Endometrium (tissue), 2 donors: ENCODE results near the gene CRKL.
"Not testable (repeated sequence)": the region's sequence is repeated elsewhere in the genome, so short reads cannot be mapped to it uniquely, and the experiment has no call there.

Experiments
- FAIRE-seq: peaks from 2 replicates; lab custom pipeline; 2012; peaks lifted over from hg19 to GRCh38; lab: Jason Lieb, UNC
- donor health status: control.
- donor health status: control.

Gene CRKL

DNA sequence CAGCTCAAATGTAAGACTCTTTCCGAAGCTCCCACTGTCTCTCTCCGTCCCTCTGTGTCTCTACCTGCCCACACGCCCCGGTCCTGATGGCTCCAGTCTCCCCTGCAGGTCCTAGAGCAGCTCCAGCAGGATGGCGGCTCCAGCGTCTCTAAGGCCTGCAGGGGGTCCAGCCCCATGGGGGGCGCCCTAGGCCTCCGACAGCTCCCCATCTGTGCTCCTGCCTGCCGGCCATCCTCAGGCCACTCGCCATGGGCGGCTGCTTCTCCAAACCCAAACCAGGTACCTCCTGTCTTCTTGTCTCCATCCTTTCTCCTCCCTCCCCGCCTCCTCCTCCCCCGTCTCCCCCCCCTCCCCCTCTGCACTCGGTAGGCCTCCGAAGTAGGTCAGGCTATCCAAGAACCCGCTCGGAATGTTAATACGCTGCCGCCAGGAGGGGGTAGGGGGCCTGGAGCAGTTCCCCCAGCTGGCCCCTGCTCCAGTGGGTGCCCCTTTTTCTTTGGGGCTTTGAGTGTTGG lies 50.5 kb downstream of the CRKL start:
- FAIRE-seq = no peak

DNA sequence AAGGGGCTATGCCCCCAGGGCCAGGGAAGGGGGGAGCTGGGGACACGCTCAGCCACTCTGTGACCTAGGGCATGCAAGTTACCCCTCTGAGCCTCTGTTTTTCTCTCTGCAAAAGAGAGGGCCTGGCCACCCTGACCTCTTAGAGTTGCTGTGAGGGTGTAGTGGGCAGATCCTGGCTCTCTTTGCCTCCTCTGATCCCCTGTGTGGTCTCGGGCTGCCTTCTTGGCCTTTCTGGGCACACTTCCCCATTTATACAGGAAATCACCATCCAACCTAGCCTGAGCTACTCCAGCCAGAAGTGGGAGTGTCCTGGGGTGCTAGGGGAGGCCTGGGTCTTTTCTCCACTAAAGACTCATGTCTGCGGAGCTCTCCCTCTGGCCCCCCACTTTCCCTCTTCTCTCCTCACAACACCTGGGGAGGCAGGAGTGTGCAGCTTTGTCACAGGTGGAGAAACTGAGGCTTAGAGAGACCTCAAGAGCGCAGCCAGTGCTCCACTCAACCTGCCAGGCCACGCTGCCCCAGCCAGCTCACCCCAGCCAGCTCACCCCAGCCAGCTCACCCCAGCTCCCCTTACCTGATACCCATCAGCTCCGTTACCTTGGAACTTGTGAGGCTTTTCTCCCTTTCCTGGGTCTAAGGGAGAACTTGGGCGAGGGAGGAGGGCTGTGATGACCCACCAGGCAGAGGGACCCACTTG lies 51.2 kb downstream of the CRKL start:
- FAIRE-seq = no peak

DNA sequence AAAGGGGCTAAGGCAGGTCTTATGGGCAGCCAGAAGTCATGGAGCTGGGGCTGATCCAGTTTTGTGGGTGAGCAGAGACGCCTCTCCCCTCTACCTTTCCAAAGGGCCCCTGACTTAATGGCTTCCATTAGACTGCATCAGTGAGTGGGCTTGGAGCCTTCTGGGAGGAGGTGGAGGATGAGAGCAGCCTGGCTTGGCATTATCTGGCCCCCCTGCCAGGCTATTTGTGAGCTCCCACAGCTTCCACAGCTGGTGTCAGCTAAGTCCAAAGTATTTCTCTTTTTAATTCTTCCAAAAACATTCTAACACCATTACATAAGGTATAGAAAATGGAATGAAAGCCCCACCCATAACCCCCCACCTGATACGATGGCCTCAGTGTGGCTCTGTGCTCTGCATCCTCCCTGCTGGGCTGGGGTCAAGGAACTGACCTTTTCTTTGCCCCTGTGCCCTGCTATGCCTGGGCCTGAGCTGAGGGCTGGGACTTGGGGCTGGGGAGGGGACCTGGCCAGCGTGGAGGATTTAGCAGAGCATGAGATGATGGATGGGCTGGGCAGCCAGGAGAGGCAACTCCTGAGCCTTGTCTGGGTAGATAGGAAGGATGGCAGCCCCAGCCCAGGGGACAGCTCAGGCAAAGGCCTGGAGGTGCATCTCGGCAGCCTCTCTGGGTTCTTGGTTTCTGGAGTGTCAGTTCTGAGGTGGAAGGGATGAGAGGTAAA lies 53.9 kb downstream of the CRKL start:
- FAIRE-seq = no peak

DNA sequence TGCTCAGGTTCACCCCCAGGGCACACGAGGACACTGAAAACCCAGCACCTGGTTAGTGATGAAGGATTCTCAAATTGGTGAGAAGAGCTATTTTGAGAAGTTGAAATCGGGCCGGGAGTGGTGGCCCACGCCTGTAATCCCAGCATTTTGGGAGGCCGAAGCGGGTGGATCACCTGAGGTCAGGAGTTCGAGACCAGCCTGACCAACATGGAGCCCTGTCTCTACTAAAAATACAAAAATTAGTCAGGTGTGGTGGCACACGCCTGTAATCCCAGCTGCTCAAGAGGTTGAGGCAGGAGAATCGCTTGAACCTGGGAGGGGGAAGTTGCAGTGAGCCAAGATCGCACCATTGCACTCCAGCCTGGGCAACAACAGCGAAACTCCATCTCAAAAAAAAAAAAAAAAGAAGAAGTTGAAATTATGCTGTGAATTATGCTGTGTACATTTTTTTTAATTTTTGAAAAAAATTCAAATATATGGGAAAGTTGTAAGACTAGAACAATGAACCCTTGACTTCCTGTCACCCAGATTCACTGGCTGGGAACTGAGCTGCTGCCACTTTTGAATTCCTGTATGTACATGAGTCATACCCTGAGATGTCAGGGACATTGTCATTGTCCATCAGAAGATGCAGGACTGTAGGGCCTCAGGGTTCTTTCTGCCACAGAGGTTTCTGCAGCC lies 54.9 kb downstream of the CRKL start:
- not testable (repeated sequence) for FAIRE-seq

DNA sequence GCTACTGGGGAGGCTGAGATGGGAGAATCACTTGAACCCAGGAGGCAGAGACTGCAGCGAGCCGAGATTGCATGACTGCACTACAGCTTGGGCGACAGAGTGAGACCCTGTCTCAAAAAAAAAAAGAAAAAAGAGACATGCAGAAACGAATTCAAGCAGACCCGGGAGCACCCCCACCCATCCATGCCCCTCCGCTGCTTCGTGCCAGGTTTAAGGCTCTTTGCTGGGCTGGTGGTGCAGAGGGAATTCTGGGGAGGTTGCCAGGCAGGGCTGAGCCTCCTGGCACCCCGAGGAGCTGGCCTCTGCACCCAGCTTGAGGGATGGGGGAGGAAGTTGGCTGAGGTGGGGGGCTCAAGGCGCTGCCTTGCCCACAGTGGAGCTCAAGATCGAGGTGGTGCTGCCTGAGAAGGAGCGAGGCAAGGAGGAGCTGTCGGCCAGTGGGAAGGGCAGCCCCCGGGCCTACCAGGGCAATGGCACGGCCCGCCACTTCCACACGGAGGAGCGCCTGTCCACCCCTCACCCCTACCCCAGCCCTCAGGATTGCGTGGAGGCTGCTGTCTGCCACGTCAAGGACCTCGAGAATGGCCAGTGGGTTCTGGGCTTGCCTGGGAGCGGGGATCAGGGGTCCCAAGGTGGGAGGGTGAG lies 55.8 kb downstream of the CRKL start:
- no peak for FAIRE-seq

DNA sequence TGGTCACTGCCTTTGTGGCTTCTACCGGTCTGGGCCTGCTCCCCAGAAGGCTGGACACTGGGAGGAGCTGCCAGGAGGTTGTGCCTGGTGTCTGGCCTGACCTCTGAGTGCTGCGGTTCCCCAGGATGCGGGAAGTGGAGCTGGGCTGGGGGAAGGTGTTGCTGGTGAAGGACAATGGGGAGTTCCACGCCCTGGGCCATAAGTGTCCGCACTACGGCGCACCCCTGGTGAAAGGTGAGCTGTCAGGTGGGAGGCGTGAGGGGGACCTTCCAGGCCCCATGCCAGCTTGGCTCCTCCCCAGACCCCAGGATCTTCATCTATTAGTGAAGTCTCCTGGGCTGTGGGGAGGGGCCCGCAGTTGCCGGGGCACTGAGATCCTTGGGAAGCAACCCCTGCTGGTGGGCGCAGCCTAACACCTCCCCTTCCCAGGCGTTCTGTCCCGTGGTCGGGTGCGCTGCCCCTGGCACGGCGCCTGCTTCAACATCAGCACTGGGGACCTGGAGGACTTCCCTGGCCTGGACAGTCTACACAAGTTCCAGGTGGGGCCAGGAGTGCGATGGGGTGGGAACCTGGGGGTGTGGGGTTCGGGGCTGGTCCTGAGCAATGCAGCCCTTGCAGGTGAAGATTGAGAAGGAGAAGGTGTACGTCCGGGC lies 56.6 kb downstream of the CRKL start:
- FAIRE-seq = no peak

DNA sequence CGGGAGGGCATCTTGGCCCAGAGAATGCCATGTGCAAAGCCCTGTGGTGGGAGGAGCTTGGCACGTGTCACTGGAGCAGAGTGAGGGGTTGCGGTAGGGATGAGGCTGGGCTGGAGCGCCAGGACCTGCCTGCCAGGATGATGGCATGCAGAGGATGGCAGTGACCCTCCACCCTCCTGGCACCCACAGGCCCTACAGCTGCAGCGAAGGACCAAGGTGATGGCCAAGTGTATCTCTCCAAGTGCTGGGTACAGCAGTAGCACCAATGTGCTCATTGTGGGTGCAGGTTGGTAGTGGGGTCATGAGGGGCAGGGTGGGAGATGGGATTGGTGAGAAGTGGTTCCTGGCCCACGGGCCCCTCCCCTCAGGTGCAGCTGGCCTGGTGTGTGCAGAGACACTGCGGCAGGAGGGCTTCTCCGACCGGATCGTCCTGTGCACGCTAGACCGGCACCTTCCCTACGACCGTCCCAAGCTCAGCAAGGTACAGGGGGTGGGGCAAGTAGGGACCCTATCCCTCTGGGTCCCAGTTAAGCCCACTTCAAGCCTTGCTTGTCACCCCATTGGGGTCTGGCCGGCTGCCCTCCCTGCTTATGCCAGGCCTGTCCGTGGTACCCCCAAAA lies 57.2 kb downstream of the CRKL start:
- FAIRE-seq = no peak

DNA sequence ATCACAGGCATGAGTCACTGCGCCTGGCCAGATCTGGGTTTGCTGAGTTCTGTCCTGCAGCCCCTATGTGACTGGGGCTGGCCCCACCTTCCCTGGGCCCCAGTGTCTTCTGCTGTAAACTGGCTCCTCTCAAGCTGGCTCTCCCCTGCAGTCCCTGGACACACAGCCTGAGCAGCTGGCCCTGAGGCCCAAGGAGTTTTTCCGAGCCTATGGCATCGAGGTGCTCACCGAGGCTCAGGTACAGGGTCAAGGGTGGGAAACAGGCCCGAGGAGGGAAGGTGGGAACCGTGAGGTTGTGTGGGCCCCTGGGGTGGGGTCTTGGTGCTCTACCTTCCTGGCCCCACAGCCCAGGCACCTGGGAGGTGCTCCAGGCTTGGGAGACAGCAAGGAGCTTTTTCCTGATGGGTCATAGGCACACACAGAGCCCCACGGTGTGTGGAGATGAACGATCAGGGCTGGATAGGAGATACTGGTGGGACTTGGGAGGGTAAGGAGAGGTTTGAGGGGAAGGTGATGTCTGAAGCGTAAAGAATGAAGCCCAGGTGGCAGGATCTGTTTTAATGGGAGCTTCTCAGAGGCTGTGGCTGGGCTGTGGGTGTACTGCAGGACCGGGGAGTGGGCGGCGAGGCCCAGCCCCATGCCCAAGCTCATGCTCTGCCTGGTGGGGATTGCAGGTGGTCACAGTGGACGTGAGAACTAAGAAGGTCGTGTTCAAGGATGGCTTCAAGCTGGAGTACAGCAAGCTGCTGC lies 58.5 kb downstream of the CRKL start:
- no peak for FAIRE-seq

DNA sequence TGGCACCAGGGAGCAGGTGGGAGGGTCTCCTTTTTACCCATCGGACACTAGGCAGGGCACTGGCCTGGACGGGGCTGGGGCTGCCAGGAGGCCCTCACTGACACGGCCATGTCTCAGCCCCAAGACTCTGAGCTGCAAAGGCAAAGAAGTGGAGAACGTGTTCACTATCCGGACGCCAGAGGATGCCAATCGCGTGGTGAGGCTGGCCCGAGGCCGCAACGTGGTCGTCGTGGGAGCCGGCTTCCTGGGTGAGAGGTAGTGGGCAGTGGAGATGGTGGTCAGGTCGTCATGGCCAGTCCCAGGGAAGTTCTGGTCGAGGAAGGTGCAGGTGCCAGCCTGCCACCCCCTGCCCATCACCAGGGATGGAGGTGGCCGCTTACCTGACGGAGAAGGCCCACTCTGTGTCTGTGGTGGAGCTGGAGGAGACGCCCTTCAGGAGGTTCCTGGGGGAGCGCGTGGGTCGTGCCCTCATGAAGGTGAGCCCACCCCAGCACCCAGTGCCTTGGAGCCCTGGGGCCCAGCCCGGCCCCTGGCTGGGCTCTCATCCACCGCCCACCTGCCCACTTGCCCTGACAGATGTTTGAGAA lies 59.2 kb downstream of the CRKL start:
- no peak for FAIRE-seq

DNA sequence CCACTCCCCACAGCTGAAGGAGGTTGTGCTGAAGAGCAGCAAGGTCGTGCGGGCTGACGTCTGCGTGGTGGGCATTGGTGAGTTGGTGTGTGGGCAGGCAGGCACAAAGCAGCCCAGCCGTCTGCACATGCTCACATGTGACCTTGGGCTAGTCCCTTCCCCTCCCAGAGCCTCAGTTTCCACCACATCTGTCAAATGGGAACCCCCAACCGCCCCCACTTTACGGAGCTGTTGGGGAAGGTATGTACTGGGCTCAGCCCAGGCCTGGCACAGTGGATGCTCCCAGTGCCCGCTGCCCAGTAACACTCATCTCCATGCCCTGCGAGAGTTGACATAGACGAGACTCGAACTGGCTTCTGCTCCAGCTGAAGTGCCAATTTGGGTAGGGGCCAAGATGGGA lies 59.8 kb downstream of the CRKL start:
- no peak for FAIRE-seq

DNA sequence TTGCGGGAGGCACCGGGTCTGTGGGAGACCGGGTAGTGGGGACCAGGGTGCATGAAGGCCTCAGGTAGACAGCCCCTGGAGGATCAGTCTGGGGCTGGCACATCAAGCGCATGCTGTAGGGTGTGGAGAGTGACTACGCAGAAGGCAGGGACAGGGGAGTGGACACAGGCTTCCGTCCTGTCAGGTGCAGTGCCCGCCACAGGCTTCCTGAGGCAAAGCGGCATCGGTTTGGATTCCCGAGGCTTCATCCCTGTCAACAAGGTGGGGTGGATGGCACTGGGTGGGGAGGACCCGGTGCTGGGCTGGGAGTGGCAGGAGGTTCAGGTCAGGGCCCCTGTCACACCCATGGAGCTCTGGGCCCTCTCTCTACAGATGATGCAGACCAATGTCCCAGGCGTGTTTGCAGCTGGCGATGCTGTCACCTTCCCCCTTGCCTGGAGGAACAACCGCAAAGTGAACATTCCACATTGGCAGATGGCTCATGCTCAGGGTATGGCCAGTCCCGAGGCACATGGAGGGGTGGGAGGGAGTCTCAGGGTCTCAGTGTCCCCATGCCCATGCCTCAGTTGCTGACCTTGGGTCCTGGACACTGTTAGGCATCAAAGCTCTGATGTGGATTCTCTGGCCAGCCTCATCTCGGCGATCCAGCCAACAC lies 60.4 kb downstream of the CRKL start:
- no peak for FAIRE-seq

DNA sequence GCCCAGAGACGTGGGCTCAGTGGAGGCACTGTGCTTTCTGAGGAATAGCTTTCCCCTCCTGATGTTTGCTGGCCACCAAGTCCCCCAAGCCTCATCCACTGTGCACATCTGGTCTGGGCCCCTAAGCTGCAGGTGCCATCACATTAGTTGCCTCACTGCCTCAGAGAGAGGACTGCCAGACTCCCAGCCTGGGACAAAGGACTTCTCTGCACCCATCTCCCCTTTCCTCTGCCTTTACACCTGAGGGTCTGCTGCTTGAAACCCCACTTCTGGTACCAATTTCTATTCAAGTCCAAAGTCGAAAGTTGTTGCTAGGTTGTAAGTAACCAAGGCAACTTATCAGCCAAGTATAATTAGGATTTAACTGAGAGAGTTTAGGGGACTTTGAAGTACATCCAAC lies 61.2 kb downstream of the CRKL start:
- FAIRE-seq = no peak

DNA sequence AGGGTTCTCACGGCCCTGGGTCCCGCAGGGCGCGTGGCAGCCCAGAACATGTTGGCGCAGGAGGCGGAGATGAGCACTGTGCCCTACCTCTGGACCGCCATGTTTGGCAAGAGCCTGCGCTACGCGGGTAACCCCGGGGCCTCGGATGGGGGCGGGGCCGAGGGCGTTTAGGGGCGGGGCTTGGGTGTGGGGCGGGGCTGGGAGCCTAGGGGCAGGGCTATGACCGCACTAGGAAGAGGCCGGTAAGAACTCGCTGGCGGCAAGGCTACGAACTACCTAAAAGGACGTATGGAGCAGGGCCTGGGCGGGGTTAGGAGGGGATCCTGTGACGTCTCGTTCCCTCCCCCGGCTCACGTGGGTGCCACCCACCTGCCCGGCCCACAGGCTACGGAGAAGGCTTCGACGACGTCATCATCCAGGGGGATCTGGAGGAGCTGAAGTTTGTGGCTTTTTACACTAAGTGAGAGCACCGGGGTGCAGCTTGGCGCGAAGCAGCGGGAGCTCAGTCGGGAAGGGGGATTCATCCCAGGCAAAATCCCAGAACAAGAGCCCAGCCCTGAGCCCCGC lies 62.1 kb downstream of the CRKL start:
- no peak for FAIRE-seq

DNA sequence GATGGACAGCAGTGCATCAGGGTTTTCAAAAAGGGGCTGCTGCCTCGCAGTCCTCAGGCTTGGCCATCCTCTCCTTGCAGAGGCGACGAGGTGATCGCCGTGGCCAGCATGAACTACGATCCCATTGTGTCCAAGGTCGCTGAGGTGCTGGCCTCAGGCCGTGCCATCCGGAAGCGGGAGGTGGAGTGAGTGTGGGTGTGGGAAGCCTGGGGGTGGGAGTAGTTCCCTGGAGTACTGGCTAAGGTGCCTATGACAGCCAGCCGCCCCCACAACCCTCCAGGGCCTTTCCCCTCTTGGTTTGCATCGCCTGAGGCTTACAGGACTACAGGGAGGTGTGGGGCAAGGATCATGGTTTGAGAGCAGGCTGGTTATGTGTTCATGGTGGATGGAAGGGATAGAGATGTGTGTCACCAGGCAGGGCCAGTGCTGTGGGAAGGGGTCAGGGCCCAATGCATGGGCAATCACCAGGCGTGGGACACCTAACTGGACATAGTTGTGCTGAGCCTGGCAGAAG lies 62.8 kb downstream of the CRKL start:
- no peak for FAIRE-seq

DNA sequence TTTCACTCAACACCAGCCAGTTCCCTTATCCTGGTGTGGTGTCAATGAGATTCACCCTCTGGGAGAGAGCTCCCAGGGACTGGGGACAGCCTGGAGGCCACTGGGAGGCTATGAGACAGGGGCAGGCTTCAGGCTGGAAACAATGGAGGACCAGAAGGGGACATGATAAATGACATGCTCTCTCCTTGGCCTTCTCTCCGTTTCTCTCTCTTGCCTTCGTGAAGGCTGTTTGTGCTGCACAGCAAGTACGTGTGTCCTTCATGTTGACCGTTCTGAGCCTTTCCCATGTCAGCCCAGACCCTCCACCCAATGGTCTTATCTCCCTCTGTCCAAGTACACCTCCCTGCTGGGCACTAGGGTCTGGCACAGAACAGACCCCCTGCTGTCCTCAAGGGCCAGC lies 63.3 kb downstream of the CRKL start:
- FAIRE-seq = no peak

DNA sequence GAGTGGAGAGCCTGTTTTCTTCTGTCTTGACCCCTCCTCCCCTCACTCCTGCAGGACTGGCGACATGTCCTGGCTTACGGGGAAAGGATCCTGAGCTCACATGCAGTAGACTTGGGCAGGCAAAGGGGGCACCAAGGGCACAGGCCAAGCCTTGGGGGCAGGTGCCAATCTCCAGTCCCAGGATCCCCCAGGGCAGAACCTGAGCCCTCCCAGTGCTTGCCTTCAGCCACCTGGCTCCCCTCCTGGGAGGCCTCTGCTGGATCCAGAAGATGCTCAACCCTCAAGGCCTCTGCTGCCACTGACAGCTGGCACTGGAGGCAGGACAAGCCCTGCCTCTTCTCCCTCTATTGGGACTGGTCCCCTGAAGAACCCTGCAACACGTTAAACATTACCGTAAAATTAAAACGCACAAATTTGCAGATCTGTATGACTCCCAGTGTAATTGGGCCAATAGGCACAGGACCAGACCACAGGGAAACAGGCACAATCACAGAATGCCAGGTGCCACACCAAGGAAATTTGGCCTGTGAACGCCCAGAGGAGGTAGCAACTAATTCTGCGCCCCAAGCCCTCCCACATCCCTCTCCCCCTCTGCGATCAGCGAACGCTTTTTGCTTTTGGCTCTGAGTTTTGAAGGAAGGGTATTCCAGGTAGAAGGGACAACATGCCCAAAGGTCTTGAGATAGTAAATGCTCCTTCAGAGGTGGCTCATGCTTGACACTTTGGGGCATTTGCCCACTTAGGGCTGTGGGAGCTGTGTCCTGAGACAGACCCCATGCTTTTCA lies 63.9 kb downstream of the CRKL start:
- no peak for FAIRE-seq

DNA sequence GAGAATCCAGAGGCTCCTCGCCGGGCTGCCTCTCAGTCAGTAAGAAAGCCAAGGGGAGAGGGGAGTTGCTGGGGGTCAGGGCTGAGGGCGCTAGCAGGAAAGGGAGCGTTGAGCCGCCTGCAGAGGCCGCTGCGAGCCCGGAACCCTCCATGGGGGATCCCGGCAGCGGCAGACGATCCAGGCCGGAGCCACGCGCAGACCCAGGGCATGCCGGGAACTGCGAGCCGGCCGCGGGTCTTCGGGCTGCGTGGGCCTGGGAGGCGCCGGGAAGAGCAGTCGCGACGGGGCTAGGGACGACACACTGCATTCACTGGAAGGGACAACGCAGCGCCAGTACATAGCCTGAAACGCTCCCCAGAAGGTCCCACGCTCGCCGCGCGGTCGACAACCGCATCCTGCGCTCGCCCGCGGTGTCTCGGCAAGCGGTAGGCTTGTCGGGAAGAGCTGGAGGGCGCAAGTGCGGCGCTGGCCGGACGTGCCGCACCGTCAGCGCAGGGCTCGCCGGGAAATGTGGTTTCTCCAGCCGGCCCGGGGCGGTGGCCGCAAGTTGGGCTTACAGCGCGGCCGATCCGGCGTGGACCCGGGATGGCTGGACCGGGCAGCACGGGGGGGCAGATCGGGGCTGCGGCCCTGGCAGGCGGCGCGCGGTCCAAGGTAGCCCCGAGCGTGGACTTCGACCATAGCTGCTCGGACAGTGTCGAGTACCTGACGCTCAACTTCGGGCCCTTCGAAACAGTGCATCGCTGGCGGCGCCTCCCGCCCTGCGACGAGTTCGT lies 64.8 kb downstream of the CRKL start, which contains the start of gene LZTR1:
TSS of gene LZTR1 (plus strand) at position 511 of the 776 bp plus-strand sequence. CDS start at position 586, 75 bp downstream.
- no peak for FAIRE-seq

DNA sequence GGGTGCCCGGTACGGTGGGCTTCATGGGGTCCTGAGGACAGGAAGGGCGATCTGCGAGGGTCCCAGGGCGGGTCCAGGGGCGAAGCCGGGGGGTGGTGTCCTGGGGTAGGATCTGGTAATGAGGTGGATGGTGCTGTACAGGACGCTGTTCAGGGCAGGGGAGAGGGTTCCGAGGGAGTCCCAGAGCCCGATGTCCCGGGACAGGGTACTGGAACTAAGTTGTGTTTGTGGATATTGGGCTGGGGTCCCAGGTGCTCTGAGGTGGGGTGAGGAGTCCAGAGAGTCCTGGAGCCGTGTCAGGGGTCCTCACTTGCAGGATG lies 65.3 kb downstream of the CRKL start:
- FAIRE-seq = no peak
